Testis (tissue), 2 donors: ENCODE data around the gene SNTG2.

Experiments
- CTCF ChIP-seq, 3 experiments: fragments of 450-650 bp in 2 of 3; fragments of 200-600 bp in 1 of 3; sonication (generic) in 1 of 3; IDR thresholded peaks; one replicate each; pipeline ENCODE4 v1.5.1; 2016 to 2019; ENCODE audit warnings: antibody characterized with exemption in 3 of 3, mild to moderate bottlenecking in 2 of 3, moderate library complexity in 1 of 3
- POLR2A ChIP-seq: fragments of 450-650 bp; IDR thresholded peaks from one replicate; pipeline ENCODE4 v1.6.1; 2017; ENCODE audit warnings: antibody characterized with exemption, mild to moderate bottlenecking, moderate library complexity

- TF ChIP-seq POLR2A: no peak
- TF ChIP-seq CTCF (IDR thresholded peaks at IDR 0.05): no peak
These were observed 276.1 kb downstream of the SNTG2 start for GRCh38 chr2:1226766-1227165.
